Measurements from ENCODE around the gene ESPNL. TPM values are rescaled to one million over a fixed set of nuclear protein-coding genes. Genes with fewer than 3 reads are reported as not detected.
"Not testable (repeated sequence)": the region's sequence is repeated elsewhere in the genome, so short reads cannot be mapped to it uniquely, and the experiment has no call there.

The ESPNL gene
- total and polyA plus RNA-seq, 9 of the 15 experiments (the other 6 are each of a cell fraction or from before 2014, with no cell fraction given): 0.03 to 0.09 (median 0.05) TPM; not detected in 3

DNA sequence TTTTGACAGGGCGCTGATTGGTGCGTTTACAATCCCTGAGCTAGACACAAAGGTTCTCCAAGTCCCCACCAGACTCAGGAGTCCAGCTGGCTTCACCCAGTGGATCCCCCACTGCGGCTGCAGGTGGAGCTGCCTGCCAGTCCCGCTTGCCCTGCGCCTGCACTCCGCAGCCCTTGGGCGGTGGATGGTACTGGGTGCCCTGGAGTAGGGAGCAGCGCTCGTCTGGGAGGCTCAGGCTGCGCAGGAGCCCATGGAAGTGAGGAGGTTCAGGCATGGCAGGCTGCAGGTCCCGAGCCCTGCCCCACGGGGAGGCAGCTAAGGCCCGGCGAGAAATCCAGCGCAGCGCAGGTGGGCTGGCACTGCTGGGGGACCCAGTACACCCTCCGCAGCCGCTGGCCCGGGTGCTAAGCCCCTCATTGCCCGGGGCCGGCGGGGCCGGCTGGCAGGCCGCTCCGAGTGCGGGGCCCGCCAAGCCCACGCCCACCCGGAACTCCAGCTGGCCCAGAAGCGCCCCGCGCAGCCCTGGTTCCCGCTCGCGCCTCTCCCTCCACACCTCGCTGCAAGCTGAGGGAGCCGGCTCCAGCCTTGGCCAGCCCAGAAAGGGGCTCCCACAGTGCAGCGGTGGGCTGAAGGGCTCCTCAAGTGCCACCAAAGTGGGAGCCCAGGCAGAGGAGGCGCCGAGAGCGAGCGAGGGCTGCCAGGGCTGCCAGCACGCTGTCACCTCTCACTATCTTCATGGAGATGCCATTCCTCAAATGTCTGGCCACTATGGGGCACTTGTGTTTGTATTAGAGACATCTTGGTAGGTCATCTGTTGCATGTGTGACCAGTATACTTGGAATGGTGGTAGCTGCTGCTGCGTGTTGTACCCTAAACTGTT lies 42.2 kb upstream of the ESPNL start:
- H2AFZ ChIP-seq (ENCODE audit: low read depth, low read length); H3K9me1 ChIP-seq (ENCODE audit: control insufficient read depth, insufficient read depth, low read length); H3K36me3 ChIP-seq (ENCODE audit: control insufficient read depth, insufficient read depth, low read length); H4K20me1 ChIP-seq (replicated peaks; ENCODE audit: control insufficient read depth, insufficient read depth, low read length); POLR2A ChIA-PET; H3K4me3 ChIP-seq; H3K9me3 ChIP-seq (replicated peaks; ENCODE audit: control insufficient read depth, insufficient read depth, low read depth, low read length); ATAC-seq; H3K27me3 ChIP-seq (ENCODE audit: control insufficient read depth in 2 of 2, insufficient read depth in 2 of 2, low read length in 2 of 2); FAIRE-seq; in situ Hi-C loops (cut with MboI); H3K4me2 ChIP-seq (ENCODE audit: insufficient read depth, low read length); intact Hi-C loops (cut with micrococcal nuclease); BruUV-seq (replicated peaks); H3K27ac ChIP-seq (ENCODE audit: extremely low read depth, low read depth, low read length); CTCF ChIA-PET (ENCODE audit: low intra/inter-chr PET ratio); H3K4me1 ChIP-seq (replicated peaks in 1 of 2; ENCODE audit: control insufficient read depth in 2 of 2, insufficient read depth in 2 of 2, low read length in 2 of 2); DNase-seq (ENCODE audit: extremely low read depth in 1 of 4, low spot score in 3 of 4); H3K9ac ChIP-seq (ENCODE audit: insufficient read depth in 1 of 2, low read depth in 2 of 2, low read length in 2 of 2): not testable (repeated sequence)
- TF ChIP-seq RBFOX2 (IDR thresholded peaks at IDR 0.05; ENCODE audit: low read depth, low read length) (0 out of 2 replicates have a peak, but pooled peaks have one; percentile 34), POLR2G (IDR thresholded peaks at IDR 0.05; ENCODE audit: low read depth, low read length) (peak; percentile 63)
- peaks cover 28% of the 10 kb centered on the region for H3K79me2 ChIP-seq (ENCODE audit: control insufficient read depth, insufficient read depth, low read length)
- WGBS (ENCODE audit: insufficient coverage, low coverage, missing lambda C conversion rate): 98% methylated on average over 9 of the region's 44 CpGs

DNA sequence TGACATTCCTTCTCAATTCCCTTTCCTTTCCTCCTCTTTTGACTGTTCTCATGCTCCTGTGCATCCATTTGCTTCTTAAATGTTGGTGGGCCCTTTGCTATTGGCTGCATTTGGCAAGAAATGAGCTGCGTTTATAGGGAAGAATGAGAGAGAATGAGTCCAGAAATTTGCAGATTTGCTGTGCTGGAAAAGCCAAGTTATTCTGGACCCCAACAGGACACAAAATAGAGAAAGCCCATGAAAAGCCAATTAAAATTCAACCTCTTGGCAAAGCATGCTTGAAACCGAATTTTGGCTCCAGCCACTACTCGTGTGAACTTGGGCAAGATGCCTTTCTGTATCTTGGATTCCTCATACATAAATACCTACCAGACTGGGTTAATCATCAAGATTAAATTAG lies 40.6 kb upstream of the ESPNL start:
- BruUV-seq (replicated peaks): TSS peak; percentile 91
- CTCF ChIA-PET (ENCODE audit: low intra/inter-chr PET ratio): no interaction called here
- H2AFZ ChIP-seq (ENCODE audit: low read depth, low read length): no peak overlapping the region
- H3K4me1 ChIP-seq (replicated peaks in 1 of 2; ENCODE audit: control insufficient read depth in 2 of 2, insufficient read depth in 2 of 2, low read length in 2 of 2): peaks cover 4 to 9% of the 10 kb centered on the region in 2 experiments; a peak in 4 of 5 replicates
- H3K27ac ChIP-seq (ENCODE audit: extremely low read depth, low read depth, low read length): peak overlapping the region; percentile 82; the same call in 1 of the 3 replicates
- 0 out of 2 replicates have a peak, but pooled peaks cover 1% of the 10 kb centered on the region for H3K9me3 ChIP-seq (replicated peaks; ENCODE audit: control insufficient read depth, insufficient read depth, low read depth, low read length)
- DNase-seq (ENCODE audit: extremely low read depth in 1 of 4, low spot score in 3 of 4) (no peak), ATAC-seq (no peak), FAIRE-seq (no peak)
- peak overlapping the region; percentile 74; the same call in 1 of the 2 replicates for H3K4me3 ChIP-seq
- H3K9me1 ChIP-seq (ENCODE audit: control insufficient read depth, insufficient read depth, low read length): no peaks in the 10 kb centered on the region
- H3K9ac ChIP-seq (ENCODE audit: insufficient read depth in 1 of 2, low read depth in 2 of 2, low read length in 2 of 2): peak overlapping the region in 1 of 2 experiments; percentile 85; a peak in 2 of 4 replicates
- 72% methylated on average over 3 of the region's 3 CpGs for WGBS (ENCODE audit: insufficient coverage, low coverage, missing lambda C conversion rate)
- no peaks in the 10 kb centered on the region for H4K20me1 ChIP-seq (replicated peaks; ENCODE audit: control insufficient read depth, insufficient read depth, low read length)
- no peaks in the 10 kb centered on the region for H3K27me3 ChIP-seq (ENCODE audit: control insufficient read depth in 2 of 2, insufficient read depth in 2 of 2, low read length in 2 of 2)
- intact Hi-C loops (cut with micrococcal nuclease): no loop called here
- in situ Hi-C loops (cut with MboI): no loop called here
- H3K79me2 ChIP-seq (ENCODE audit: control insufficient read depth, insufficient read depth, low read length): peaks cover 40% of the 10 kb centered on the region
- POLR2A ChIA-PET: interaction anchor here (0.7 to 1.3 kb wide), 2 partner anchors 19 to 167 kb away, joined by 3 read pairs; no protein-coding TSS in a partner anchor
- H3K4me2 ChIP-seq (ENCODE audit: insufficient read depth, low read length): peak overlapping the region; percentile 92
- H3K36me3 ChIP-seq (ENCODE audit: control insufficient read depth, insufficient read depth, low read length): peaks cover 12% of the 10 kb centered on the region
- no peak for TF ChIP-seq RUNX1 (IDR thresholded peaks at IDR 0.05; ENCODE audit: low read depth)
- TF ChIP-seq ELF1 (tag; IDR thresholded peaks at IDR 0.05): no peak
- TF ChIP-seq ATF1 (CRISPR knock-in tag; IDR thresholded peaks at IDR 0.05): no peak
- TF ChIP-seq ATF1 (tag; IDR thresholded peaks at IDR 0.05): no peak
- no peak for TF ChIP-seq CBFA2T3 (IDR thresholded peaks at IDR 0.05)
- TF ChIP-seq RBM22 (IDR thresholded peaks at IDR 0.05; ENCODE audit: low read depth, low read length, poor library complexity, severe bottlenecking): no peak
- no peak for TF ChIP-seq DDX20 (tag; IDR thresholded peaks at IDR 0.05; ENCODE audit: low read depth)
- TF ChIP-seq, protein P1, sequence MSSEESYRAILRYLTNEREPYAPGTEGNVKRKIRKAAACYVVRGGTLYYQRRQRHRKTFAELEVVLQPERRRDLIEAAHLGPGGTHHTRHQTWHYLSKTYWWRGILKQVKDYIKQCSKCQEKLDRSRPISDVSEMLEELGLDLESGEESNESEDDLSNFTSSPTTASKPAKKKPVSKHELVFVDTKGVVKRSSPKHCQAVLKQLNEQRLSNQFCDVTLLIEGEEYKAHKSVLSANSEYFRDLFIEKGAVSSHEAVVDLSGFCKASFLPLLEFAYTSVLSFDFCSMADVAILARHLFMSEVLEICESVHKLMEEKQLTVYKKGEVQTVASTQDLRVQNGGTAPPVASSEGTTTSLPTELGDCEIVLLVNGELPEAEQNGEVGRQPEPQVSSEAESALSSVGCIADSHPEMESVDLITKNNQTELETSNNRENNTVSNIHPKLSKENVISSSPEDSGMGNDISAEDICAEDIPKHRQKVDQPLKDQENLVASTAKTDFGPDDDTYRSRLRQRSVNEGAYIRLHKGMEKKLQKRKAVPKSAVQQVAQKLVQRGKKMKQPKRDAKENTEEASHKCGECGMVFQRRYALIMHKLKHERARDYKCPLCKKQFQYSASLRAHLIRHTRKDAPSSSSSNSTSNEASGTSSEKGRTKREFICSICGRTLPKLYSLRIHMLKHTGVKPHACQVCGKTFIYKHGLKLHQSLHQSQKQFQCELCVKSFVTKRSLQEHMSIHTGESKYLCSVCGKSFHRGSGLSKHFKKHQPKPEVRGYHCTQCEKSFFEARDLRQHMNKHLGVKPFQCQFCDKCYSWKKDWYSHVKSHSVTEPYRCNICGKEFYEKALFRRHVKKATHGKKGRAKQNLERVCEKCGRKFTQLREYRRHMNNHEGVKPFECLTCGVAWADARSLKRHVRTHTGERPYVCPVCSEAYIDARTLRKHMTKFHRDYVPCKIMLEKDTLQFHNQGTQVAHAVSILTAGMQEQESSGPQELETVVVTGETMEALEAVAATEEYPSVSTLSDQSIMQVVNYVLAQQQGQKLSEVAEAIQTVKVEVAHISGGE (CRISPR knock-in tag; IDR thresholded peaks at IDR 0.05): no peak
